Measurements from ENCODE around the gene RPL23.
A peak's percentile ranks its signal among the peaks of the same experiment; 100 is the strongest.
"Not testable (repeated sequence)": the region's sequence is repeated elsewhere in the genome, so short reads cannot be mapped to it uniquely, and the experiment has no call there.

RPL23 gene

GRCh38 chr17:38867179-38867967 is 13.9 kb upstream of the RPL23 start:
- DNase-seq (ENCODE audit: low spot score): no peak

- no peak for DNase-seq (ENCODE audit: low spot score)
Observed at GRCh38 chr17:38864636-38865398, 11.3 kb upstream of the RPL23 start.

GRCh38 chr17:38861399-38861843 is 7.9 kb upstream of the RPL23 start:
- DNase-seq (ENCODE audit: low spot score): no peak

GRCh38 chr17:38857271-38857670 is 3.8 kb upstream of the RPL23 start:
- no peak for DNase-seq (ENCODE audit: low spot score)

GRCh38 chr17:38855101-38855714 is 1.7 kb upstream of the RPL23 start:
- not testable (repeated sequence) for DNase-seq (ENCODE audit: low spot score)

- DNase-seq (ENCODE audit: low spot score): no peak
Observed at GRCh38 chr17:38852771-38853291, 690 bp downstream of the RPL23 start.

- no peak for DNase-seq (ENCODE audit: low spot score)
Observed at GRCh38 chr17:38851434-38851833, 2.1 kb downstream of the RPL23 start.

GRCh38 chr17:38850374-38850773 is 3.1 kb downstream of the RPL23 start:
- DNase-seq (ENCODE audit: low spot score): no peak

- DNase-seq (ENCODE audit: low spot score): no peak
Observed at GRCh38 chr17:38848939-38849605, 4.4 kb downstream of the RPL23 start.

- no peak for DNase-seq (ENCODE audit: low spot score)
Observed at GRCh38 chr17:38848557-38848891, 5.0 kb downstream of the RPL23 start.

- DNase-seq (ENCODE audit: low spot score): no peak
Observed at GRCh38 chr17:38844261-38844757, 9.2 kb downstream of the RPL23 start.

- DNase-seq (ENCODE audit: low spot score): no peak
Observed at GRCh38 chr17:38825762-38826247, 27.7 kb downstream of the RPL23 start.

- DNase-seq (ENCODE audit: low spot score): peak; percentile 89
Observed at GRCh38 chr17:38824899-38825761, 28.4 kb downstream of the RPL23 start, which contains the start of gene CWC25. Gene CWC25 (minus strand): TSS chr17:38825321. CDS start chr17:38825183, 138 bp downstream.

- DNase-seq (ENCODE audit: low spot score): no peak
Observed at GRCh38 chr17:38815576-38816193, 37.8 kb downstream of the RPL23 start.

GRCh38 chr17:38809828-38810227 is 43.7 kb downstream of the RPL23 start:
- DNase-seq (ENCODE audit: low spot score): no peak

- DNase-seq (ENCODE audit: low spot score): no peak
Observed at GRCh38 chr17:38800237-38800760, 53.2 kb downstream of the RPL23 start.

GRCh38 chr17:38799501-38800236 is 53.9 kb downstream of the RPL23 start, which contains the start of gene PIP4K2B:
Gene PIP4K2B (minus strand): TSS chr17:38799556. CDS start chr17:38799424, 132 bp downstream.
- DNase-seq (ENCODE audit: low spot score): peak; percentile 98

- peak; percentile 52 for DNase-seq (ENCODE audit: low spot score)
Observed at GRCh38 chr17:38798614-38799500, 54.7 kb downstream of the RPL23 start.

All from SW480 (cell line).